SU-DHL-6 (cell line): ENCODE data around the gene ALDH1A3.

Experiments
- H2AFZ ChIP-seq: fragments of 200-600 bp; sonication (generic); 2 replicates; pipeline ENCODE4 v1.6.1; 2014; ENCODE audit warnings: low read depth, mild to moderate bottlenecking, moderate library complexity, mixed read lengths, antibody characterized with exemption, low read length; ENCODE audit not compliant: severe bottlenecking
- H3F3A ChIP-seq: fragments of 200-600 bp; shearing (Covaris generic); 2 replicates; pipeline ENCODE4 v1.6.0; 2016; ENCODE audit warnings: antibody characterized with exemption, mild to moderate bottlenecking; ENCODE audit not compliant: insufficient read depth
- H3K27ac ChIP-seq: fragments of 200-600 bp; sonication (generic); 2 replicates; pipeline ENCODE4 v1.5.1; 2016; ENCODE audit warnings: low read depth, mild to moderate bottlenecking, low read length, moderate library complexity, mixed read lengths
- H3K27me3 ChIP-seq: fragments of 200-600 bp; sonication (generic), shearing (Covaris generic); 2 replicates; pipeline ENCODE4 v1.6.0; 2014; ENCODE audit warnings: mild to moderate bottlenecking, low read length
- H3K36me3 ChIP-seq: fragments of 200-600 bp; sonication (generic); 2 replicates; pipeline ENCODE4 v1.6.1; 2014; ENCODE audit warnings: mild to moderate bottlenecking, low read length, mixed read lengths
- H3K4me2 ChIP-seq: fragments of 300-600, 200-600 bp; shearing (Covaris generic), sonication (generic); 2 replicates; pipeline ENCODE4 v1.6.0; 2014; ENCODE audit warnings: low read length, low read depth, mild to moderate bottlenecking; ENCODE audit not compliant: poor library complexity, severe bottlenecking
- H3K4me3 ChIP-seq: fragments of 200-600 bp; sonication (generic); 2 replicates; pipeline ENCODE4 v1.5.1; 2014; ENCODE audit warnings: antibody characterized with exemption, low read length, mild to moderate bottlenecking, mixed read lengths; ENCODE audit not compliant: insufficient read depth, poor library complexity, severe bottlenecking
- H3K79me2 ChIP-seq: fragments of 200-600 bp; sonication (generic); 2 replicates; pipeline ENCODE4 v1.6.1; 2014; ENCODE audit warnings: mild to moderate bottlenecking, low read length, moderate library complexity; ENCODE audit not compliant: insufficient read depth
- H3K9ac ChIP-seq: fragments of 200-600 bp; sonication (generic); 2 replicates; pipeline ENCODE4 v1.7.0; 2014; ENCODE audit warnings: mild to moderate bottlenecking, low read length
- H3K9me2 ChIP-seq: fragments of 200-600 bp; sonication (generic); replicated peaks from 2 replicates; pipeline ENCODE4 v1.6.1; 2014; ENCODE audit warnings: low read length; ENCODE audit not compliant: insufficient read depth
- H3K9me3 ChIP-seq: fragments of 200-600 bp; sonication (generic); 2 replicates; pipeline ENCODE4 v1.6.1; 2014; ENCODE audit warnings: low read length, mixed read lengths; ENCODE audit not compliant: insufficient read depth
- H4K20me1 ChIP-seq: fragments of 200-600 bp; sonication (generic); 2 replicates; pipeline ENCODE4 v1.6.1; 2014; ENCODE audit warnings: low read depth, mild to moderate bottlenecking, antibody characterized with exemption, low read length, moderate library complexity, mixed read lengths
- EZH2phosphoT487 ChIP-seq: fragments of 200-600 bp; sonication (generic), shearing (Covaris generic); conservative IDR thresholded peaks from 2 replicates; pipeline ENCODE4 v1.6.1; 2018; ENCODE audit warnings: mild to moderate bottlenecking, antibody characterized with exemption, low read length, moderate library complexity, mixed read lengths
- TF ChIP-seq, protein P1 (sequence below): fragments of 200-600 bp; sonication (generic); IDR thresholded peaks from one replicate; pipeline ENCODE4 v1.5.1; 2017; ENCODE audit warnings: antibody characterized with exemption, mild to moderate bottlenecking, low read length, moderate library complexity; ENCODE audit not compliant: insufficient read depth, poor library complexity, severe bottlenecking

Gene ALDH1A3

DNA sequence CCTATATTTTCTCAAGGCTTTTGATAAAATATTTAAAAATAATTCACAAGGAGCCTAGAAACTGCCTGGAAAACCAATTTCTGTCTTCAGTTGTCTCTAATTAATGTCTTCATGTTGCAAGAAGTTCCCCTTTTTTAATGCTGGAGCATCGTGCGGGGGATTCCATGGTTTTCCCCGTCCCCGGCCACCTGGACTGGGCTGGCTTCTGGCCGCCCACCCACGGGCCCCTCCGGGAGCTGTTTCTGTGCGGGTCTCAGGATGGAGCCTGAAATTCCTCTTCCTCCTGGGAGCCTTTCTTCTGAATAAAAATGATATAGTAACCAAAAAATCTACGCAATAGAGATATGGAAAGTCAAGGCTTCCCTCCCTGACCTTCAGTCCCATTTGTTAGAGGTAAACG, 31.5 kb downstream of the ALDH1A3 start:
- no peak overlapping the region for H2AFZ ChIP-seq
- H3K4me2 ChIP-seq: no peak overlapping the region
- no peaks in the 10 kb centered on the region for H3K9me2 ChIP-seq
- H3F3A ChIP-seq: no peaks in the 10 kb centered on the region
- no peak overlapping the region for H3K27ac ChIP-seq
- H4K20me1 ChIP-seq: no peaks in the 10 kb centered on the region
- peaks cover 2% of the 10 kb centered on the region; the same call in 1 of the 2 replicates for H3K79me2 ChIP-seq
- H3K4me3 ChIP-seq: no peak overlapping the region
- TF ChIP-seq, protein P1, sequence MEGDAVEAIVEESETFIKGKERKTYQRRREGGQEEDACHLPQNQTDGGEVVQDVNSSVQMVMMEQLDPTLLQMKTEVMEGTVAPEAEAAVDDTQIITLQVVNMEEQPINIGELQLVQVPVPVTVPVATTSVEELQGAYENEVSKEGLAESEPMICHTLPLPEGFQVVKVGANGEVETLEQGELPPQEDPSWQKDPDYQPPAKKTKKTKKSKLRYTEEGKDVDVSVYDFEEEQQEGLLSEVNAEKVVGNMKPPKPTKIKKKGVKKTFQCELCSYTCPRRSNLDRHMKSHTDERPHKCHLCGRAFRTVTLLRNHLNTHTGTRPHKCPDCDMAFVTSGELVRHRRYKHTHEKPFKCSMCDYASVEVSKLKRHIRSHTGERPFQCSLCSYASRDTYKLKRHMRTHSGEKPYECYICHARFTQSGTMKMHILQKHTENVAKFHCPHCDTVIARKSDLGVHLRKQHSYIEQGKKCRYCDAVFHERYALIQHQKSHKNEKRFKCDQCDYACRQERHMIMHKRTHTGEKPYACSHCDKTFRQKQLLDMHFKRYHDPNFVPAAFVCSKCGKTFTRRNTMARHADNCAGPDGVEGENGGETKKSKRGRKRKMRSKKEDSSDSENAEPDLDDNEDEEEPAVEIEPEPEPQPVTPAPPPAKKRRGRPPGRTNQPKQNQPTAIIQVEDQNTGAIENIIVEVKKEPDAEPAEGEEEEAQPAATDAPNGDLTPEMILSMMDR: no peak
- TF ChIP-seq EZH2phosphoT487: no peak
- H3K9me3 ChIP-seq: no peaks in the 10 kb centered on the region
- no peak overlapping the region for H3K9ac ChIP-seq
- no peaks in the 10 kb centered on the region for H3K27me3 ChIP-seq
- peaks cover 21% of the 10 kb centered on the region for H3K36me3 ChIP-seq

DNA sequence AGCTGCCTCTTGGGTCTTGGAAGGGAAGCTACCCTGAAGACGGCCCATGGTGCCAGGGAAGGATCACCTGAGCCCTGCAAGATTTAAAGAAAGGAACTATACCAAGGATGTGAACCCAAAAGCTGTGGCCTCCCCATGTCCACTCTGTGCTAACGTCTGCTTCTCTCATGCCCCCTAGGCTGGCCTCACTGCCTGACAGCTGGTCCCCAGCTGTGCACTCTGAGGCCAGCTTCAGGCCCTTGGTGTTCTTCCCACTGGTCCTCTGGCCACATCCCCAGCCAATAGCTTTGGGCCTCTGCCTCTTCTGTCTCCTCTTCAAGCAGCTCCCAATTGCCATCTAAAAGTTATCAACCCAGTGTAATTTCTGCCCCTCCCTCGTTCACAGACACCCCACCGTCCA, 34.3 kb downstream of the ALDH1A3 start:
- Histone ChIP-seq H2AFZ (no peak overlapping the region), H3K9me3 (no peaks in the 10 kb centered on the region), H3K4me3 (no peak overlapping the region), H3K27ac (no peak overlapping the region), H3K9ac (no peak overlapping the region), H3F3A (no peaks in the 10 kb centered on the region), H3K79me2 (peaks cover 29% of the 10 kb centered on the region), H4K20me1 (no peaks in the 10 kb centered on the region), H3K4me2 (no peak overlapping the region), H3K27me3 (no peaks in the 10 kb centered on the region), H3K36me3 (peaks cover 25% of the 10 kb centered on the region), H3K9me2 (no peaks in the 10 kb centered on the region)
- no peak for TF ChIP-seq EZH2phosphoT487
- TF ChIP-seq, protein P1: no peak

DNA sequence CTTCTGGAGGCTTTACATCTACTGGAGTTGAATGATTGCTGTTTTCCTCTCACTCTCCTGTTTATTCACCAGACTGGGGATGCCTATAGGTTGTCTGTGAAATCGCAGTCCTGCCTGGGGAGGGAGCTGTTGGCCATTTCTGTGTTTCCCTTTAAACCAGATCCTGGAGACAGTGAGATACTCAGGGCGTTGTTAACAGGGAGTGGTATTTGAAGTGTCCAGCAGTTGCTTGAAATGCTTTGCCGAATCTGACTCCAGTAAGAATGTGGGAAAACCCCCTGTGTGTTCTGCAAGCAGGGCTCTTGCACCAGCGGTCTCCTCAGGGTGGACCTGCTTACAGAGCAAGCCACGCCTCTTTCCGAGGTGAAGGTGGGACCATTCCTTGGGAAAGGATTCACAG, 35.2 kb downstream of the ALDH1A3 start:
- Histone ChIP-seq H3K36me3 (peaks cover 25% of the 10 kb centered on the region), H3K27ac (no peak overlapping the region), H3K9ac (no peak overlapping the region), H4K20me1 (no peaks in the 10 kb centered on the region), H3K27me3 (no peaks in the 10 kb centered on the region), H3K4me2 (no peak overlapping the region), H2AFZ (no peak overlapping the region), H3F3A (peaks cover under 1% of the 10 kb centered on the region), H3K4me3 (no peak overlapping the region), H3K9me2 (no peaks in the 10 kb centered on the region), H3K79me2 (peaks cover 33% of the 10 kb centered on the region), H3K9me3 (no peaks in the 10 kb centered on the region)
- TF ChIP-seq EZH2phosphoT487: no peak
- TF ChIP-seq, protein P1: no peak
